NOMO-1 treated with DMSO at 0.1 percent for 48 hours (cell line): Measurements from ENCODE around the gene CPT1B.
A peak's percentile ranks its signal among the peaks of the same experiment; 100 is the strongest.
"Not testable (repeated sequence)": the region's sequence is repeated elsewhere in the genome, so short reads cannot be mapped to it uniquely, and the experiment has no call there.

Experiments used
- DNase-seq: peaks from one replicate; lab custom pipeline; 2025; ENCODE audit not compliant: unreplicated experiment; lab: John Stamatoyannopoulos, UW

The CPT1B gene

GRCh38 chr22:50610041-50610451, 31.8 kb upstream of the CPT1B start:
- no peak for DNase-seq

GRCh38 chr22:50609599-50609998, 31.4 kb upstream of the CPT1B start:
- DNase-seq: no peak

- no peak for DNase-seq
Observed at GRCh38 chr22:50608996-50609395, 30.8 kb upstream of the CPT1B start.

- not testable (repeated sequence) for DNase-seq
Observed at GRCh38 chr22:50608058-50608840, 30.0 kb upstream of the CPT1B start.

- no peak for DNase-seq
Observed at GRCh38 chr22:50607659-50608020, 29.4 kb upstream of the CPT1B start.

GRCh38 chr22:50606946-50607658, 28.9 kb upstream of the CPT1B start:
- no peak for DNase-seq

- no peak for DNase-seq
Observed at GRCh38 chr22:50606165-50606945, 28.1 kb upstream of the CPT1B start.

GRCh38 chr22:50605613-50606074, 27.4 kb upstream of the CPT1B start:
- DNase-seq: no peak

- DNase-seq: no peak
Observed at GRCh38 chr22:50605002-50605612, 26.9 kb upstream of the CPT1B start.

- no peak for DNase-seq
Observed at GRCh38 chr22:50604256-50605001, 26.2 kb upstream of the CPT1B start.

- DNase-seq: no peak
Observed at GRCh38 chr22:50603511-50604255, 25.5 kb upstream of the CPT1B start.

- DNase-seq: no peak
Observed at GRCh38 chr22:50602338-50602700, 24.1 kb upstream of the CPT1B start.

- no peak for DNase-seq
Observed at GRCh38 chr22:50601669-50602337, 23.6 kb upstream of the CPT1B start.

GRCh38 chr22:50600967-50601668, 22.9 kb upstream of the CPT1B start:
- DNase-seq: no peak

- no peak for DNase-seq
Observed at GRCh38 chr22:50600538-50600937, 22.3 kb upstream of the CPT1B start, which contains the start of gene MAPK8IP2. TSS of gene MAPK8IP2 (plus strand) at chr22:50600793. CDS start at chr22:50600819, 26 bp downstream.

- DNase-seq: peak; percentile 10
Observed at GRCh38 chr22:50599816-50600455, 21.7 kb upstream of the CPT1B start.

GRCh38 chr22:50597097-50597496, 18.9 kb upstream of the CPT1B start:
- DNase-seq: no peak

GRCh38 chr22:50595189-50595588, 17.0 kb upstream of the CPT1B start:
- no peak for DNase-seq
